Natural killer cell (primary cell): ENCODE results near the gene AHNAK2. TPM values are rescaled to one million over a fixed set of nuclear protein-coding genes. Genes with fewer than 3 reads are reported as not detected.

Source experiments
- ATAC-seq, 3 donors: fragments of 150-1000 bp in 2 of 3; fragments of 200-7000 bp in 1 of 3; cut with Tn5 transposase; 1 replicate in 1 of 3; 2 replicates in 2 of 3; pipeline ENCODE4 v1.10.0; 2021; ENCODE audit warnings: mild to moderate bottlenecking in 2 of 3, moderate library complexity in 2 of 3
- DNase-seq, 2 donors: peaks; one replicate each; pipeline versions ENCODE4 v3.0.0 to v3.0.0-alpha.2; 2013 to 2021; ENCODE audit warnings: mixed read lengths in 1 of 2
- H3K27ac ChIP-seq: one replicate; pipeline ENCODE4 v1.5.1; 2013; ENCODE audit warnings: mild to moderate bottlenecking, low read length
- H3K27me3 ChIP-seq: one replicate; pipeline ENCODE4 v1.6.1; 2013; ENCODE audit warnings: low read length; ENCODE audit not compliant: control insufficient read depth, insufficient read depth
- H3K36me3 ChIP-seq: one replicate; pipeline ENCODE4 v1.6.1; 2013; ENCODE audit warnings: low read length; ENCODE audit not compliant: control insufficient read depth, insufficient read depth
- H3K4me1 ChIP-seq: one replicate; pipeline ENCODE4 v1.6.1; 2013; ENCODE audit warnings: low read length; ENCODE audit not compliant: control insufficient read depth, insufficient read depth
- H3K4me3 ChIP-seq: one replicate; pipeline ENCODE4 v1.5.1; 2013; ENCODE audit warnings: low read length
- H3K9me3 ChIP-seq: one replicate; pipeline ENCODE4 v1.6.1; 2013; ENCODE audit warnings: low read length; ENCODE audit not compliant: control insufficient read depth, insufficient read depth
- H3K27ac Mint-ChIP-seq, 2 donors: one replicate each; pipeline ENCODE4 v1.8.0; 2022; ENCODE audit warnings: mild to moderate bottlenecking in 2 of 2, mixed read lengths in 2 of 2, moderate library complexity in 1 of 2
- H3K27me3 Mint-ChIP-seq, 2 donors: one replicate each; pipeline ENCODE4 v1.8.0; 2022; ENCODE audit warnings: low read depth in 2 of 2, mixed read lengths in 2 of 2
- H3K36me3 Mint-ChIP-seq: one replicate; pipeline ENCODE4 v1.8.0; 2022; ENCODE audit warnings: mixed read lengths
- H3K4me1 Mint-ChIP-seq, 2 donors: one replicate each; pipeline ENCODE4 v1.8.0; 2022; ENCODE audit warnings: mixed read lengths in 2 of 2
- H3K4me3 Mint-ChIP-seq: one replicate; pipeline ENCODE4 v1.8.0; 2022; ENCODE audit warnings: mild to moderate bottlenecking, moderate library complexity, mixed read lengths
- H3K9me3 Mint-ChIP-seq, 2 donors: one replicate each; pipeline ENCODE4 v1.8.0; 2022; ENCODE audit warnings: mixed read lengths in 2 of 2
- WGBS: methylation state at CpG from one replicate; pipeline ENCODE4 v1.1.7; 2013; ENCODE audit warnings: missing lambda C conversion rate; ENCODE audit not compliant: insufficient coverage; 5-methylcytosine and 5-hydroxymethylcytosine counted together
- intact Hi-C: fragments of 100-400 bp; cut with micrococcal nuclease; formaldehyde crosslinking; loops from one replicate; pipeline ENCODE4 v1.14.2; 2022
- total RNA-seq, 4 donors: library from RNA; stranded (reverse); fragments of 120-200 nt in 1 of 4; gene quantifications; one replicate each; pipeline versions ENCODE4 v1.2.3 to v1.2.4, GENCODE V29; 2013 to 2022
- TF ChIP-seq, protein P1 (sequence below): fragments of 200-600 bp; IDR thresholded peaks from one replicate; pipeline ENCODE4 v1.8.0; 2022; ENCODE audit warnings: antibody characterized with exemption

Gene AHNAK2
- total RNA-seq, 3 donors from 2014 or later (not counting 1 experiment from before 2014, with no cell fraction given) = 0.05 TPM; not detected in 2

DNA sequence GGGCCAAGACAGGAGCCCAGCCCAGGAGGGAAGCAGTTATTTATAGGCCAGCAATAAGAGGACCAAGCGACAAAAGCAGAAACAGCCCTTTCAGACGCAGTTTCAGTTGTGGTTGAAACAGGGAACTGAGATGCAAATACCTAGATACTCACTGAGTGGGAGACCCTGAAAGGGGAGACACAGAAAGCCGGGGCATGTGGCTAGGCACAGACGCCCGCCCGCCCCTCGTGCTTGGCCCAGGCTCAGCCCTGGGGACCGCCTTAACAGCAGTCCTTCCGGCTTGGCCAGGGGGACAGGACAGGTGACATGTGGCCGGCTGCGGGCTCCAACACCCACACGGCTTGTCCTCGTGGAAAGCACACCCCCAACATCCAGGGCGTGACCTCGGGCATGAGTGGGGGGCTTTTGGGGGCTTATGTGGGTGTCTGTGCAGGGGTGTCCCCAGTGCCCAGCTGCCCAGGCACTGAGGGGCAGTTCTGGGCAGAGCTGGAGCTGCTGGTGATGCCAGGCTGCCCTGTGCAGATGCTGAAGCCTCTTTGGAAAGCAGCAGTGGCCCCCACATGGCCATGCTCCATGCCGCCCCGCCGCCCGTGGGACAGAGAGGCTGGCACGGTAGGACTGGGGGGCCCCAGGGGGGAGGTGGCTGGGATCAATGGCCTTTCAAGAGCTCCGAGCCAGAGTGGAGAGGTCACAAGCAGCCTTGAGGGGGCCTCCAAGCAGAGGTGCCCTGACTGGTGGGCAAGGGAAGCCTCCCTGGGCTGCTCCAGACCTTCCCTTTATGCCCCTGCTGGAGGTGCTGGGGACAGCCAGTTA, 51.3 kb downstream of the AHNAK2 start:
- peak overlapping the region; percentile 35 for H3K4me3 ChIP-seq
- Mint-ChIP-seq H3K27me3 (no peaks in the 10 kb centered on the region), H3K27ac (no peak overlapping the region), H3K4me1 (no peaks in the 10 kb centered on the region), H3K9me3 (no peaks in the 10 kb centered on the region), H3K4me3 (no peak overlapping the region), H3K36me3 (no peaks in the 10 kb centered on the region)
- no peak for DNase-seq
- no peaks in the 10 kb centered on the region for H3K9me3 ChIP-seq
- ATAC-seq = no peak
- TF ChIP-seq, protein P1, sequence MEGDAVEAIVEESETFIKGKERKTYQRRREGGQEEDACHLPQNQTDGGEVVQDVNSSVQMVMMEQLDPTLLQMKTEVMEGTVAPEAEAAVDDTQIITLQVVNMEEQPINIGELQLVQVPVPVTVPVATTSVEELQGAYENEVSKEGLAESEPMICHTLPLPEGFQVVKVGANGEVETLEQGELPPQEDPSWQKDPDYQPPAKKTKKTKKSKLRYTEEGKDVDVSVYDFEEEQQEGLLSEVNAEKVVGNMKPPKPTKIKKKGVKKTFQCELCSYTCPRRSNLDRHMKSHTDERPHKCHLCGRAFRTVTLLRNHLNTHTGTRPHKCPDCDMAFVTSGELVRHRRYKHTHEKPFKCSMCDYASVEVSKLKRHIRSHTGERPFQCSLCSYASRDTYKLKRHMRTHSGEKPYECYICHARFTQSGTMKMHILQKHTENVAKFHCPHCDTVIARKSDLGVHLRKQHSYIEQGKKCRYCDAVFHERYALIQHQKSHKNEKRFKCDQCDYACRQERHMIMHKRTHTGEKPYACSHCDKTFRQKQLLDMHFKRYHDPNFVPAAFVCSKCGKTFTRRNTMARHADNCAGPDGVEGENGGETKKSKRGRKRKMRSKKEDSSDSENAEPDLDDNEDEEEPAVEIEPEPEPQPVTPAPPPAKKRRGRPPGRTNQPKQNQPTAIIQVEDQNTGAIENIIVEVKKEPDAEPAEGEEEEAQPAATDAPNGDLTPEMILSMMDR = no peak
- H3K27me3 ChIP-seq = no peaks in the 10 kb centered on the region
- peak overlapping the region; percentile 30 for H3K27ac ChIP-seq
- peaks cover 47% of the 10 kb centered on the region for H3K4me1 ChIP-seq
- intact Hi-C loops = no loop called here
- no peaks in the 10 kb centered on the region for H3K36me3 ChIP-seq
- 23% methylated on average over 20 of the region's 21 CpGs for WGBS

DNA sequence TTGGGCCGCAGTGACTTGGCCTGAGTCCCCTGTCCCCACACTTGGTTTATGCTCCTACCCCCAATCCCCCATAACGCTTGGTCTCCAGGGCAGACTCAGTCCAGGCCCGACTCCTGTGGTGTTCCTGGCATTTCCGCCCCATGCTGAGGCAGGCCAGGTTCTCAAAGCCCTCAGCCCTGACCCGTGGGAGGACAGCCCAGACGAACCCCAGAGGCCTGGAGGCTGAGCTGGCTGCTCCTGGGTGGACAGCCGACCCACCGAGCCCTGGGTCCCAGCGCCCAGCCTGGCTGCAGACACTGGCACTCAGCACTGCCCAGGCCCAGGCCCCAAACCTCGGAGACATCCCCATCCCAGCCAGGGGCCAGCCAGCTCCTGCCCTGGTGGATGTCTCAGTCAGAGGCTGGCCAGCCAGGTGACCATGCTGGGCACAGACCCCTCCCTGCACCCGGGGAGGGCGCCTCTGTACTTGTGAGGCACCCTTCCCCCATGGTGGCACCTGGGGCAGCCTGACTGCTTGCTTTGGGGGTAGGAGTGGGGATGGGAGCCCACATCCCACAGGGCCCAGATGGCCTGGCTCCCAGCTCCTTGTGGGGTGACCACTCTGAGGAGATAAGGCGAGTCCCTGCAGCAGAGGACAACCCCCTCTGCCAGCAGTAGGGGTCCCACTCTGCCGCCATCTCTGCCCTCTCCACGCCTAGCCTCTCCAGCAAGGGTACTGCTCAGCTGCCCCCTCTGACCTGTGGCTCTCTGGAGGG, 52.1 kb downstream of the AHNAK2 start:
- WGBS = 62% methylated on average over 15 of the region's 15 CpGs
- ATAC-seq = no peak
- Histone ChIP-seq H3K4me1 (peaks cover 47% of the 10 kb centered on the region), H3K36me3 (no peaks in the 10 kb centered on the region), H3K27me3 (no peaks in the 10 kb centered on the region), H3K27ac (peak overlapping the region; percentile 30), H3K9me3 (no peaks in the 10 kb centered on the region), H3K4me3 (peak overlapping the region; percentile 35)
- Mint-ChIP-seq H3K36me3 (no peaks in the 10 kb centered on the region), H3K4me1 (no peaks in the 10 kb centered on the region), H3K27ac (no peak overlapping the region), H3K9me3 (no peaks in the 10 kb centered on the region), H3K4me3 (no peak overlapping the region), H3K27me3 (peaks cover 0 to 6% of the 10 kb centered on the region in 2 donors)
- TF ChIP-seq, protein P1 = no peak
- no peak for DNase-seq
- intact Hi-C loops = no loop called here

DNA sequence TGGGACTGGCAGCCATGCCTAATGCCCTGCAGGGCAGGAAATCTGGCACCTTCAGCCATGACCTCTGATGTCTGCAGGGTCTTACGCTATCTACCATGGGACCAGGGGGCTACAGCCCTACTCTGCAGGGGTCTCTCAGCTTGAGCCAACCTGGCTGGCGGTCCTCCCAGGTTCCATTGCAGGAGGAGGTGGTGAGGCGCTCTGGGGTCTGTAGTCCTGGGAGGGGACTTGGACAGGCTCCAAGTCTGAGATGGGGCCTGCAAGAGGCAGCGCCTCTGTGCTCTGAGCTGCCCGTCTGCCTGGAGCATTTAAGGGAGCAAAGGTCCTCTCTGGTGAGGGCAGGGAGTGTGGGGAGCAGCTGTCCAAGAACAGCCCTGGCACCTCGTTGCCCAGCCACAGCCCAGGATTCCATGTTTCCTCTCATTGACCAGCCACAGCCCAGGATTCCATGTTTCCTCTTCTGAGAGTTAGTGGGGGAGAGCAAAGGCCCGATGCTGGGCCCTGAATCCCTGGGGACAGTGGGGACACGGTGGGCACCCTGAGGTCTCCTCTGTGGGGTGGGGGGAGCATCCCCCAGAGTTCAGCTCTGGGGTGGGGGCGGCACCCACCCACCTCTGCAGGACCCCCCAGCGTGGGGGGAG, 52.8 kb downstream of the AHNAK2 start:
- Histone ChIP-seq H3K4me1 (peaks cover 47% of the 10 kb centered on the region), H3K4me3 (peak overlapping the region; percentile 35), H3K27me3 (no peaks in the 10 kb centered on the region), H3K9me3 (no peaks in the 10 kb centered on the region), H3K27ac (no peak overlapping the region), H3K36me3 (no peaks in the 10 kb centered on the region)
- intact Hi-C loops = no loop called here
- TF ChIP-seq, protein P1 = no peak
- no peaks in the 10 kb centered on the region for H3K4me1 Mint-ChIP-seq
- peaks cover 0 to 6% of the 10 kb centered on the region in 2 donors for H3K27me3 Mint-ChIP-seq
- no peaks in the 10 kb centered on the region for H3K9me3 Mint-ChIP-seq
- H3K27ac Mint-ChIP-seq = no peak overlapping the region
- ATAC-seq (no peak), DNase-seq (no peak)
- no peaks in the 10 kb centered on the region for H3K36me3 Mint-ChIP-seq
- H3K4me3 Mint-ChIP-seq = no peak overlapping the region
- WGBS = 50% methylated on average over 10 of the region's 10 CpGs
